Measurements from ENCODE around the gene COQ10B. TPM values are rescaled to one million over a fixed set of nuclear protein-coding genes. Genes with fewer than 3 reads are reported as not detected.

The COQ10B gene
- total RNA-seq, result 10 to 100 TPM; 30.7 to 34.4 (median 32.8) TPM

GRCh38 chr2:197453123-197453913 is at the start of gene COQ10B:
COQ10B (plus strand) TSS chr2:197453552; CDS start chr2:197453561, 9 bp downstream.
- TF ChIP-seq POLR2A (IDR thresholded peaks at IDR 0.05), result peak; percentile 78
- TF ChIP-seq CTCF (IDR thresholded peaks at IDR 0.05), result peak in 1 of 3 donors; percentile 7
- peak; percentile 89 to 98 (median 91) for TF ChIP-seq POLR2AphosphoS5 (IDR thresholded peaks at IDR 0.05)
- no peaks in the 10 kb centered on the region for H3K9me3 ChIP-seq
- DNase-seq (ENCODE audit: low spot score in 2 of 2), result peak; percentile 99
- intact Hi-C loops (cut with DNase I; ENCODE audit: low total_unique reads), result no loop called here
- H3K36me3 ChIP-seq, result no peaks in the 10 kb centered on the region
- peak within 1 kb of the TSS; percentile 74 to 93 (median 90) for H3K4me3 ChIP-seq
- peak within 1 kb of the TSS; percentile 99 to 100 for H3K27ac ChIP-seq
- H3K4me1 ChIP-seq, result peaks cover 0 to 7% of the 10 kb centered on the region in 2 donors
- no peaks in the 10 kb centered on the region for H3K27me3 ChIP-seq

- Histone ChIP-seq H3K36me3 (peaks cover 23% of the 10 kb centered on the region), H3K4me1 (no peaks in the 10 kb centered on the region), H3K27me3 (no peaks in the 10 kb centered on the region), H3K4me3 (no peak overlapping the region), H3K9me3 (no peaks in the 10 kb centered on the region), H3K27ac (no peak overlapping the region)
- intact Hi-C loops (cut with DNase I; ENCODE audit: low total_unique reads), result no loop called here
- TF ChIP-seq POLR2AphosphoS5 (IDR thresholded peaks at IDR 0.05) (no peak), CTCF (IDR thresholded peaks at IDR 0.05) (no peak), POLR2A (IDR thresholded peaks at IDR 0.05) (no peak)
- no peak for DNase-seq (ENCODE audit: low spot score in 2 of 2)
Observed at GRCh38 chr2:197405582-197405981, 47.8 kb upstream of the COQ10B start.

GRCh38 chr2:197414039-197414438 is 39.3 kb upstream of the COQ10B start:
- H3K27me3 ChIP-seq, result no peaks in the 10 kb centered on the region
- intact Hi-C loops (cut with DNase I; ENCODE audit: low total_unique reads), result no loop called here
- TF ChIP-seq POLR2AphosphoS5 (IDR thresholded peaks at IDR 0.05), result no peak
- no peak for TF ChIP-seq POLR2A (IDR thresholded peaks at IDR 0.05)
- TF ChIP-seq CTCF (IDR thresholded peaks at IDR 0.05), result no peak

GRCh38 chr2:197414515-197414914 is 38.8 kb upstream of the COQ10B start:
- no peaks in the 10 kb centered on the region for H3K9me3 ChIP-seq
- no peak for DNase-seq (ENCODE audit: low spot score in 2 of 2)
- TF ChIP-seq POLR2AphosphoS5 (IDR thresholded peaks at IDR 0.05) (no peak), POLR2A (IDR thresholded peaks at IDR 0.05) (no peak), CTCF (IDR thresholded peaks at IDR 0.05) (no peak)
- intact Hi-C loops (cut with DNase I; ENCODE audit: low total_unique reads), result no loop called here
- no peak overlapping the region for H3K4me3 ChIP-seq
- H3K4me1 ChIP-seq, result no peaks in the 10 kb centered on the region
- no peaks in the 10 kb centered on the region for H3K27me3 ChIP-seq
- H3K36me3 ChIP-seq, result peaks cover 4% of the 10 kb centered on the region
- no peak overlapping the region for H3K27ac ChIP-seq

More at GRCh38 chr2:197414039-197414438, 39.3 kb upstream of the COQ10B start:
- H3K27ac ChIP-seq, result no peak overlapping the region
- peaks cover 8% of the 10 kb centered on the region for H3K36me3 ChIP-seq
- no peaks in the 10 kb centered on the region for H3K9me3 ChIP-seq
- no peak for DNase-seq (ENCODE audit: low spot score in 2 of 2)
- no peak overlapping the region for H3K4me3 ChIP-seq
- no peaks in the 10 kb centered on the region for H3K4me1 ChIP-seq

GRCh38 chr2:197416268-197416667 is 37.1 kb upstream of the COQ10B start:
- Histone ChIP-seq H3K9me3 (no peaks in the 10 kb centered on the region), H3K4me3 (no peak overlapping the region), H3K27ac (no peak overlapping the region), H3K36me3 (no peaks in the 10 kb centered on the region), H3K27me3 (no peaks in the 10 kb centered on the region), H3K4me1 (no peaks in the 10 kb centered on the region)
- intact Hi-C loops (cut with DNase I; ENCODE audit: low total_unique reads), result no loop called here
- TF ChIP-seq POLR2A (IDR thresholded peaks at IDR 0.05) (no peak), CTCF (IDR thresholded peaks at IDR 0.05) (no peak), POLR2AphosphoS5 (IDR thresholded peaks at IDR 0.05) (no peak)
- no peak for DNase-seq (ENCODE audit: low spot score in 2 of 2)
